HEK293T (cell line): ENCODE results near the gene PACC1.

Experiments
- FOXK2 ChIP-seq: fragments of 450-650 bp; IDR thresholded peaks from 2 replicates; pipeline ENCODE4 v1.6.1; 2016; ENCODE audit warnings: mild to moderate bottlenecking
- FOXM1 ChIP-seq: fragments of 450-650 bp; IDR thresholded peaks from 2 replicates; pipeline ENCODE4 v1.6.1; 2017; ENCODE audit warnings: mild to moderate bottlenecking, borderline replicate concordance
- SP1 ChIP-seq: fragments of 450-650 bp; IDR thresholded peaks from 2 replicates; pipeline ENCODE4 v1.6.1; 2017
- SUZ12 ChIP-seq: fragments of 450-650 bp; IDR thresholded peaks from 2 replicates; pipeline ENCODE4 v1.6.1; 2016; ENCODE audit warnings: mild to moderate bottlenecking
- TARDBP ChIP-seq: fragments of 450-650 bp; IDR thresholded peaks from 2 replicates; pipeline ENCODE4 v1.6.1; 2016

- TF ChIP-seq SUZ12 (no peak), FOXM1 (no peak), SP1 (no peak), FOXK2 (no peak), TARDBP (no peak)
Observed at GRCh38 chr1:212364985-212365384, 49.7 kb downstream of the PACC1 start.
